ENCODE results near the gene TULP1.

The TULP1 gene

GRCh38 chr6:35474131-35474941, 38.4 kb downstream of the TULP1 start:
- WGBS (ENCODE audit: insufficient coverage, insufficient read length): no CpG with 5 or more reads among the region's 14 CpGs
- no peaks in the 10 kb centered on the region for H3K4me1 ChIP-seq (ENCODE audit: control insufficient read depth, insufficient read depth, low read length)
- H3K4me3 ChIP-seq (ENCODE audit: low read length): no peak overlapping the region
- H3K36me3 ChIP-seq (ENCODE audit: control insufficient read depth, insufficient read depth, low read length): peaks cover 38% of the 10 kb centered on the region
- no peak overlapping the region for H3K27ac ChIP-seq (ENCODE audit: low read length)
- no peak for DNase-seq (ENCODE audit: low read depth, low spot score)
- H3K27me3 ChIP-seq (ENCODE audit: control insufficient read depth, insufficient read depth, low read length): no peaks in the 10 kb centered on the region
- H3K9me3 ChIP-seq (ENCODE audit: control insufficient read depth, insufficient read depth, low read length): no peaks in the 10 kb centered on the region

- H3K4me3 ChIP-seq (ENCODE audit: low read length): no peak overlapping the region
- no peak for DNase-seq (ENCODE audit: low read depth, low spot score)
- no peaks in the 10 kb centered on the region for H3K4me1 ChIP-seq (ENCODE audit: control insufficient read depth, insufficient read depth, low read length)
- peaks cover 40% of the 10 kb centered on the region for H3K36me3 ChIP-seq (ENCODE audit: control insufficient read depth, insufficient read depth, low read length)
- no peak overlapping the region for H3K27ac ChIP-seq (ENCODE audit: low read length)
- no peaks in the 10 kb centered on the region for H3K27me3 ChIP-seq (ENCODE audit: control insufficient read depth, insufficient read depth, low read length)
- H3K9me3 ChIP-seq (ENCODE audit: control insufficient read depth, insufficient read depth, low read length): no peaks in the 10 kb centered on the region
These were observed 38.9 kb downstream of the TULP1 start for GRCh38 chr6:35473850-35474130.

- no peak overlapping the region for H3K27ac ChIP-seq (ENCODE audit: low read length)
- peaks cover 40% of the 10 kb centered on the region for H3K36me3 ChIP-seq (ENCODE audit: control insufficient read depth, insufficient read depth, low read length)
- H3K4me1 ChIP-seq (ENCODE audit: control insufficient read depth, insufficient read depth, low read length): no peaks in the 10 kb centered on the region
- H3K27me3 ChIP-seq (ENCODE audit: control insufficient read depth, insufficient read depth, low read length): no peaks in the 10 kb centered on the region
- H3K4me3 ChIP-seq (ENCODE audit: low read length): no peak overlapping the region
- H3K9me3 ChIP-seq (ENCODE audit: control insufficient read depth, insufficient read depth, low read length): no peaks in the 10 kb centered on the region
- no CpG with 5 or more reads among the region's 9 CpGs for WGBS (ENCODE audit: insufficient coverage, insufficient read length)
- DNase-seq (ENCODE audit: low read depth, low spot score): no peak
These were observed 39.4 kb downstream of the TULP1 start for GRCh38 chr6:35473075-35473849.

GRCh38 chr6:35471836-35472345, 40.8 kb downstream of the TULP1 start:
- Histone ChIP-seq H3K27ac (ENCODE audit: low read length) (no peak overlapping the region), H3K27me3 (ENCODE audit: control insufficient read depth, insufficient read depth, low read length) (no peaks in the 10 kb centered on the region), H3K4me3 (ENCODE audit: low read length) (no peak overlapping the region), H3K36me3 (ENCODE audit: control insufficient read depth, insufficient read depth, low read length) (peaks cover 37% of the 10 kb centered on the region), H3K4me1 (ENCODE audit: control insufficient read depth, insufficient read depth, low read length) (no peaks in the 10 kb centered on the region; the same call in 1 of the 2 replicates), H3K9me3 (ENCODE audit: control insufficient read depth, insufficient read depth, low read length) (no peaks in the 10 kb centered on the region)
- no CpG with 5 or more reads among the region's 8 CpGs for WGBS (ENCODE audit: insufficient coverage, insufficient read length)
- DNase-seq (ENCODE audit: low read depth, low spot score): no peak

- no peak for DNase-seq (ENCODE audit: low read depth, low spot score)
- Histone ChIP-seq H3K27me3 (ENCODE audit: control insufficient read depth, insufficient read depth, low read length) (no peaks in the 10 kb centered on the region), H3K4me3 (ENCODE audit: low read length) (no peak overlapping the region), H3K36me3 (ENCODE audit: control insufficient read depth, insufficient read depth, low read length) (peaks cover 37% of the 10 kb centered on the region), H3K4me1 (ENCODE audit: control insufficient read depth, insufficient read depth, low read length) (no peaks in the 10 kb centered on the region; the same call in 1 of the 2 replicates), H3K27ac (ENCODE audit: low read length) (no peak overlapping the region), H3K9me3 (ENCODE audit: control insufficient read depth, insufficient read depth, low read length) (no peaks in the 10 kb centered on the region)
- no CpG with 5 or more reads among the region's 3 CpGs for WGBS (ENCODE audit: insufficient coverage, insufficient read length)
These were observed 42.0 kb downstream of the TULP1 start for GRCh38 chr6:35470663-35471120.

- no peak overlapping the region for H3K27ac ChIP-seq (ENCODE audit: low read length)
- no peaks in the 10 kb centered on the region; the same call in 1 of the 2 replicates for H3K4me1 ChIP-seq (ENCODE audit: control insufficient read depth, insufficient read depth, low read length)
- no peak for DNase-seq (ENCODE audit: low read depth, low spot score)
- peak overlapping the region; percentile 64 for H3K4me3 ChIP-seq (ENCODE audit: low read length)
- no peaks in the 10 kb centered on the region for H3K9me3 ChIP-seq (ENCODE audit: control insufficient read depth, insufficient read depth, low read length)
- peaks cover 32% of the 10 kb centered on the region for H3K36me3 ChIP-seq (ENCODE audit: control insufficient read depth, insufficient read depth, low read length)
- WGBS (ENCODE audit: insufficient coverage, insufficient read length): no CpG with 5 or more reads among the region's 18 CpGs
- H3K27me3 ChIP-seq (ENCODE audit: control insufficient read depth, insufficient read depth, low read length): no peaks in the 10 kb centered on the region
These were observed 42.7 kb downstream of the TULP1 start for GRCh38 chr6:35469751-35470662.

- Histone ChIP-seq H3K4me1 (ENCODE audit: control insufficient read depth, insufficient read depth, low read length) (no peaks in the 10 kb centered on the region; the same call in 1 of the 2 replicates), H3K4me3 (ENCODE audit: low read length) (peak overlapping the region; percentile 64), H3K27ac (ENCODE audit: low read length) (no peak overlapping the region), H3K9me3 (ENCODE audit: control insufficient read depth, insufficient read depth, low read length) (no peaks in the 10 kb centered on the region), H3K27me3 (ENCODE audit: control insufficient read depth, insufficient read depth, low read length) (no peaks in the 10 kb centered on the region), H3K36me3 (ENCODE audit: control insufficient read depth, insufficient read depth, low read length) (peaks cover 32% of the 10 kb centered on the region)
- no peak for DNase-seq (ENCODE audit: low read depth, low spot score)
- no CpG with 5 or more reads among the region's 37 CpGs for WGBS (ENCODE audit: insufficient coverage, insufficient read length)
These were observed 43.5 kb downstream of the TULP1 start for GRCh38 chr6:35468980-35469750.

- peak; percentile 94 for DNase-seq (ENCODE audit: low read depth, low spot score)
- peaks cover 32% of the 10 kb centered on the region for H3K36me3 ChIP-seq (ENCODE audit: control insufficient read depth, insufficient read depth, low read length)
- WGBS (ENCODE audit: insufficient coverage, insufficient read length): no CpG with 5 or more reads among the region's 86 CpGs
These were observed 44.3 kb downstream of the TULP1 start, which contains the start of gene RPL10A for GRCh38 chr6:35468181-35468979. TSS of gene RPL10A (plus strand) at chr6:35468401. CDS start at chr6:35468435, 34 bp downstream.

GRCh38 chr6:35465646-35466045, 47.0 kb downstream of the TULP1 start:
- no CpG with 5 or more reads among the region's 1 CpG for WGBS (ENCODE audit: insufficient coverage, insufficient read length)
- H3K9me3 ChIP-seq (ENCODE audit: control insufficient read depth, insufficient read depth, low read length): no peaks in the 10 kb centered on the region

More at GRCh38 chr6:35468181-35468979, 44.3 kb downstream of the TULP1 start, which contains the start of gene RPL10A:
- H3K9me3 ChIP-seq (ENCODE audit: control insufficient read depth, insufficient read depth, low read length): no peaks in the 10 kb centered on the region
- H3K4me1 ChIP-seq (ENCODE audit: control insufficient read depth, insufficient read depth, low read length): no peaks in the 10 kb centered on the region; the same call in 1 of the 2 replicates
- H3K4me3 ChIP-seq (ENCODE audit: low read length): peak within 1 kb of the TSS; percentile 64
- H3K27ac ChIP-seq (ENCODE audit: low read length): no peak within 1 kb of the TSS
- no peaks in the 10 kb centered on the region for H3K27me3 ChIP-seq (ENCODE audit: control insufficient read depth, insufficient read depth, low read length)

More at GRCh38 chr6:35465646-35466045, 47.0 kb downstream of the TULP1 start:
- no peak for DNase-seq (ENCODE audit: low read depth, low spot score)
- peaks cover 23% of the 10 kb centered on the region for H3K36me3 ChIP-seq (ENCODE audit: control insufficient read depth, insufficient read depth, low read length)
- no peaks in the 10 kb centered on the region for H3K27me3 ChIP-seq (ENCODE audit: control insufficient read depth, insufficient read depth, low read length)
- no peak overlapping the region for H3K4me3 ChIP-seq (ENCODE audit: low read length)
- no peak overlapping the region for H3K27ac ChIP-seq (ENCODE audit: low read length)
- no peaks in the 10 kb centered on the region; the same call in 1 of the 2 replicates for H3K4me1 ChIP-seq (ENCODE audit: control insufficient read depth, insufficient read depth, low read length)

Measured in iPS DF 6.9 (cell line).